Left ventricle myocardium inferior (tissue), 1 donor: ENCODE data around the gene FOXK2. TPM values are rescaled to one million over a fixed set of nuclear protein-coding genes. Genes with fewer than 3 reads are reported as not detected.

Experiments
- DNase-seq: peaks from one replicate; pipeline ENCODE4 v3.0.0-alpha.2; 2020
- H3K27ac ChIP-seq: fragments of 200-600 bp; replicated peaks from 2 replicates; pipeline ENCODE4 v1.8.0; 2021
- H3K27me3 ChIP-seq: fragments of 200-600 bp; 2 replicates; pipeline ENCODE4 v1.8.0; 2021; ENCODE audit warnings: low read depth
- H3K36me3 ChIP-seq: fragments of 200-600 bp; 2 replicates; pipeline ENCODE4 v1.8.0; 2021
- H3K4me1 ChIP-seq: fragments of 200-600 bp; 2 replicates; pipeline ENCODE4 v1.8.0; 2021
- H3K4me3 ChIP-seq: fragments of 200-600 bp; 2 replicates; pipeline ENCODE4 v1.8.0; 2021; ENCODE audit warnings: mild to moderate bottlenecking, moderate library complexity
- H3K9me3 ChIP-seq: fragments of 200-600 bp; replicated peaks from 2 replicates; pipeline ENCODE4 v1.8.0; 2021
- intact Hi-C: fragments of 100-400 bp; cut with micrococcal nuclease; formaldehyde crosslinking; loops from one replicate; pipeline ENCODE4 v1.11.0; 2022
- total RNA-seq: library from RNA; stranded (reverse); fragmentation: NEBNext Ultra II Directional; extraction: Animal tissue kit (Norgen Biotek cat#: 25700); gene quantifications from one replicate; pipeline ENCODE4 v1.2.1, GENCODE V29; 2021
- TF ChIP-seq, protein P1 (sequence below): fragments of 200-600 bp; IDR thresholded peaks from 2 replicates; pipeline ENCODE4 v1.8.0; 2021; ENCODE audit warnings: antibody characterized with exemption, mild to moderate bottlenecking, borderline replicate concordance
- donor health status: DM: no; HTN: yes; CAD: no; lungs with severe emphysema.

Gene FOXK2
- total RNA-seq, 1 donor from 2014 or later, result 41.6 TPM

DNA sequence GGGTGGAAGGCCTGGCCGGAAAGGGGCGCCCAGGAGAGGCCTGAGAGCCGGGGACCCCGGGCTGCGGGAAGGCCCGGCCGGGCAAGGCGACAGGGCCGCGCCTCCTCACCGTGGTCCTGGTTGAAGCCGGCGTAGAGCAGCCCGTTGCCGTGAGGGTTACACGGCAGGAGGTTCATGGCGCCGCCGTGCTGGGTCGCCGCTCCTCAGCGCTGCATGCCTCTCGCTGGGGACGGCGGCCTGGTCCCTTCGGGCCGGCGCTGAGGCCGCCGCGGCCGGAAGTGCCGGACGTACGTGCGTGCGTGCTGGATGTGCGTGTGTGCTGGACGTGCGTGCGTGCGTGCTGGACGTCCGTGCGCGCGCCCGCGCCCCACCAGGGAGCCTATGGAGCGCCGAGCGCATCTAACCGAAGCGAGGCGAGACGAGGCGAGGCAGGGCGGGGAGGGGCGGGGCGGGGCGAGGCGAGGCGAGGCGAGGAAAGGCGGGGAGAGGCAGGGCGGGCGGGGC, 128.7 kb downstream of the FOXK2 start, which contains the start of gene WDR45B:
TSS of gene WDR45B (minus strand) at position 280 of the 504 bp plus-strand sequence. CDS start at position 176, 104 bp downstream.
- peaks cover 13% of the 10 kb centered on the region for H3K36me3 ChIP-seq
- peak; percentile 96 for DNase-seq
- H3K9me3 ChIP-seq, result no peaks in the 10 kb centered on the region
- TF ChIP-seq, protein P1, sequence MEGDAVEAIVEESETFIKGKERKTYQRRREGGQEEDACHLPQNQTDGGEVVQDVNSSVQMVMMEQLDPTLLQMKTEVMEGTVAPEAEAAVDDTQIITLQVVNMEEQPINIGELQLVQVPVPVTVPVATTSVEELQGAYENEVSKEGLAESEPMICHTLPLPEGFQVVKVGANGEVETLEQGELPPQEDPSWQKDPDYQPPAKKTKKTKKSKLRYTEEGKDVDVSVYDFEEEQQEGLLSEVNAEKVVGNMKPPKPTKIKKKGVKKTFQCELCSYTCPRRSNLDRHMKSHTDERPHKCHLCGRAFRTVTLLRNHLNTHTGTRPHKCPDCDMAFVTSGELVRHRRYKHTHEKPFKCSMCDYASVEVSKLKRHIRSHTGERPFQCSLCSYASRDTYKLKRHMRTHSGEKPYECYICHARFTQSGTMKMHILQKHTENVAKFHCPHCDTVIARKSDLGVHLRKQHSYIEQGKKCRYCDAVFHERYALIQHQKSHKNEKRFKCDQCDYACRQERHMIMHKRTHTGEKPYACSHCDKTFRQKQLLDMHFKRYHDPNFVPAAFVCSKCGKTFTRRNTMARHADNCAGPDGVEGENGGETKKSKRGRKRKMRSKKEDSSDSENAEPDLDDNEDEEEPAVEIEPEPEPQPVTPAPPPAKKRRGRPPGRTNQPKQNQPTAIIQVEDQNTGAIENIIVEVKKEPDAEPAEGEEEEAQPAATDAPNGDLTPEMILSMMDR, result no peak
- peak within 1 kb of the TSS; percentile 95 for H3K4me3 ChIP-seq
- peak within 1 kb of the TSS; percentile 94 for H3K27ac ChIP-seq
- peaks cover 30% of the 10 kb centered on the region for H3K4me1 ChIP-seq
- intact Hi-C loops, result no loop called here
- H3K27me3 ChIP-seq, result no peaks in the 10 kb centered on the region

DNA sequence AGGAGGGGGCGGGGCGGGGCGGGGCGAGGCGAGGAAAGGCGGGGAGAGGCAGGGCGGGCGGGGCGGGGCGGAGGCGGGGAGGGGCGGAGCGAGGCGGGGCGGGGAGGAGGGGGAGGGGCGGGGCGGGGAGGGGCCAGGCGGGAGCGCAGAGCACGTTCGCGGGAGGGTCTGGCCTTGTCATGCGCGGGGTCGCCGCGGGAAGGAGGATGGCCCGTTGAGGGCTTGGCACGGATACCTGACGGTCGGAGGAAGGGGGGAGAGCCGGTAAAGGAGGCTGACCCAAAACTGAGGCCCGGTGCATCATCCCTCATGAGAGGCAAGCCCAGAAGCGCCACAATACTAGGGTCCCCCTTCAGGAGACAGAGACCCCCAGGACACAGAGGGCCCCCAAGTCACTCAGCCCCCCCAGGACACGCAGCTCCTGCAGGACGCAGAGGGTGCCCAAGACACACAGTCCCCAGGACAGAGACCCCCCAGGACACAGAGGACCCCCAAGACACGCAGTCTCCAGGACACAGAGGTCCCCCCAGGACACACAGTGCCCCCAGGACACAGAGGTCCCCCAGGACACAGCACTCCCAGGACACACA, 129.3 kb downstream of the FOXK2 start:
- intact Hi-C loops, result no loop called here
- no peaks in the 10 kb centered on the region for H3K27me3 ChIP-seq
- peaks cover 7% of the 10 kb centered on the region for H3K36me3 ChIP-seq
- H3K4me1 ChIP-seq, result peaks cover 30% of the 10 kb centered on the region
- H3K27ac ChIP-seq, result peak overlapping the region; percentile 83
- no peaks in the 10 kb centered on the region for H3K9me3 ChIP-seq
- TF ChIP-seq, protein P1, result no peak
- DNase-seq, result peak; percentile 55
- peak overlapping the region; percentile 95 for H3K4me3 ChIP-seq

DNA sequence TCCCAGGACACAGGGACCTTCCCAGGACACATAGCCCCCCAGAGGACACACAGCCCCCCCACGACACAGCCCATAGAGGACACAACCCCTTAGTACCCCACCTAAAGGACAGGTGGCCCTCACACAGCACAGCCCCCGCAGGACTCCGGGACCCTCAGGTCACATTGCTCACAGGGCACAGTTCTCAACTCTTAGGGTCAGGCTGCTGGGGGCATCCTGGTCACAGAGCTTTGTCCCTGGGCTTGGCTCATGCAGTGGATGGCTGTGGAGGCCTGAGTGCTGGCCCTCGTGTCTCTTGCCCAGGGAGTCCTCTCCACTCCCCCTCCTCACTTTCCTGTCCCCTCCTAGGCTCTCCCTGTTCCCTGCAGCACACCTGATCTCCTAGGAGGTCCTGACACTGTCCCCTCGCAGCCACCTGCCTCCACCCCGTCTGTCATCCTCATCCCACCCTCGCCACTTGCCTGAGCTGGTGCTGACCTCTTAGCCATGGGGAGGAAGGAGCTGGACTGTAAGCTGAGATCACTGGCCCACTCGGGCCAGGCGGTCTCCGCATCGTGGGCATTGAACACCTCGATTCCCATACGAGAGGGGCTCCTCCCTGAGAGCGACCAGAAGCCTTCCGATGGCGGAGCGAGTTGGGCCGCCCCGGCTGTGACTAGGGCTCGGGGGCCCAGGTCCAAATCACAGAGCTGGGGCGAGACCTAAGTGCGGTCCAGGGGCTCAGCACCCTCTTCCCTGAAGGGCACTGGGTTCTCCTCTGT, 130.1 kb downstream of the FOXK2 start:
- Histone ChIP-seq H3K36me3 (no peaks in the 10 kb centered on the region), H3K9me3 (no peaks in the 10 kb centered on the region), H3K27me3 (no peaks in the 10 kb centered on the region), H3K4me3 (no peak overlapping the region), H3K4me1 (peaks cover 39% of the 10 kb centered on the region), H3K27ac (no peak overlapping the region)
- DNase-seq, result no peak
- TF ChIP-seq, protein P1, result no peak
- intact Hi-C loops, result no loop called here

DNA sequence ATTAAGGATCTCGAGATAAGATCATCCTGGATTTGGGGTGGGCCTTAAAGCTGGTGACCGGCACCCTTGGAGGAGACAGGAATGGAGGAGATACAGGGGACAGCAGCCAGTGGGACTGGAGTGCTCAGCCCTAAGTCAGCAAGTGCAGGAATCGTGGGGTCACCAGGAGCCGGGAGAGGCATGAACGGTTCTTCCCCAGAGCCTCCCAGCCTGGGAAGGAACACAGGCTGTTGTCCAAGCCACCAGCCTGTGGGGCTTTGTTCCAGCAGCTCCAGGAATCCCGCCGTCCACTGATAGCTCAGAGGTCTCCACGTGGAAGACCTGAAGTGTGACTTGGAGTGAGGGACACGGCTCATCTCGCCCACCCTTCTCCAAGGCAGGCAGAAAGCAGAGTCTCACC, 131.2 kb downstream of the FOXK2 start:
- no peaks in the 10 kb centered on the region for H3K9me3 ChIP-seq
- peaks cover 38% of the 10 kb centered on the region for H3K4me1 ChIP-seq
- intact Hi-C loops, result no loop called here
- H3K4me3 ChIP-seq, result no peak overlapping the region
- no peak overlapping the region for H3K27ac ChIP-seq
- DNase-seq, result no peak
- H3K27me3 ChIP-seq, result no peaks in the 10 kb centered on the region
- TF ChIP-seq, protein P1, result no peak
- H3K36me3 ChIP-seq, result no peaks in the 10 kb centered on the region

DNA sequence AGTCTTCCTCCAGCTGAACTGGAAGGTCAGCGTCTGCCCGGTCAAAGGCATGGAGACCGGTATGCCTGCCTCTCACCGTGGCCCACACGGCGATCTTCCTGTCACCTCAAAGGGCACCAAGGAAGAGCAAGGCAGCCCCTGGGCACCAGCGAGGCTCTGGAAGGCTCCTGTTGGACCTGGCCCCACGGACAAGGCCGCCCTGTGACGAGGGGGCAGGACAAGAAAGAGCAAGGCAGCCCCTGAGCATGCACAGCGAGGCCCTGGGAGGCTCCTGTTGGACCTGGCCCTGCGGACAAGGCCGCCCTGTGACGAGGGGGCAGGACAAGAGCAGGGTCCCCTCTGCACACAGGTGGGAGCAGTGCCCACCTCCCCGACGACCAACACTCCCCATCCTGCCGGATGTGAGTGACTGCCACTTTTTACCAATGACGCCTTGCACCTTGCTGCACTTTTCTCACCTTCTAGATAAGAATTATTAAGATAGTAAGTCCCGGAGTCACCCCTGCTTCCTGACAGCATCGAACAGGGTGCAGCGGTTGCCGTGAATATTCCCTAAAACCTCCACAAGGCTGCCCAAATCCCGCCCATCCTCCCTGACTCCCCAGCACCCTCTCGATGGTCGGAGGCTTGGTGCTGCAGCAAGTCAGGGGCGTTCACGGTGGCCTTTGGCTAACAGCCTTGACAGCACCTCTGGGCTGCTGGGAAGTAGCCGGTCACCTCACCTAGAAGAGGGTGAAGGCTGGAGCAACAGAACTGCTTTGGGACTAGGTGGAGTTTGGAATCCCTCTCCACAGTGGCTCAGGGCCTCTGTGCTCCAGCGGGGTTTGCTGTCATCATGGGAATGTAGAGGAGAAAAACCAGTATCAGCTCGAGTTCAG, 134.4 kb downstream of the FOXK2 start:
- TF ChIP-seq, protein P1, result no peak
- Histone ChIP-seq H3K4me1 (peaks cover 11% of the 10 kb centered on the region), H3K27me3 (no peaks in the 10 kb centered on the region), H3K27ac (peak overlapping the region; percentile 69), H3K36me3 (peaks cover 22% of the 10 kb centered on the region), H3K9me3 (no peaks in the 10 kb centered on the region), H3K4me3 (no peak overlapping the region)
- DNase-seq, result no peak
- intact Hi-C loops, result no loop called here
